Measurements from ENCODE around the gene TBC1D2. TPM values are rescaled to one million over a fixed set of nuclear protein-coding genes. Genes with fewer than 3 reads are reported as not detected.
A peak's percentile ranks its signal among the peaks of the same experiment; 100 is the strongest.

Gene TBC1D2, protein sequence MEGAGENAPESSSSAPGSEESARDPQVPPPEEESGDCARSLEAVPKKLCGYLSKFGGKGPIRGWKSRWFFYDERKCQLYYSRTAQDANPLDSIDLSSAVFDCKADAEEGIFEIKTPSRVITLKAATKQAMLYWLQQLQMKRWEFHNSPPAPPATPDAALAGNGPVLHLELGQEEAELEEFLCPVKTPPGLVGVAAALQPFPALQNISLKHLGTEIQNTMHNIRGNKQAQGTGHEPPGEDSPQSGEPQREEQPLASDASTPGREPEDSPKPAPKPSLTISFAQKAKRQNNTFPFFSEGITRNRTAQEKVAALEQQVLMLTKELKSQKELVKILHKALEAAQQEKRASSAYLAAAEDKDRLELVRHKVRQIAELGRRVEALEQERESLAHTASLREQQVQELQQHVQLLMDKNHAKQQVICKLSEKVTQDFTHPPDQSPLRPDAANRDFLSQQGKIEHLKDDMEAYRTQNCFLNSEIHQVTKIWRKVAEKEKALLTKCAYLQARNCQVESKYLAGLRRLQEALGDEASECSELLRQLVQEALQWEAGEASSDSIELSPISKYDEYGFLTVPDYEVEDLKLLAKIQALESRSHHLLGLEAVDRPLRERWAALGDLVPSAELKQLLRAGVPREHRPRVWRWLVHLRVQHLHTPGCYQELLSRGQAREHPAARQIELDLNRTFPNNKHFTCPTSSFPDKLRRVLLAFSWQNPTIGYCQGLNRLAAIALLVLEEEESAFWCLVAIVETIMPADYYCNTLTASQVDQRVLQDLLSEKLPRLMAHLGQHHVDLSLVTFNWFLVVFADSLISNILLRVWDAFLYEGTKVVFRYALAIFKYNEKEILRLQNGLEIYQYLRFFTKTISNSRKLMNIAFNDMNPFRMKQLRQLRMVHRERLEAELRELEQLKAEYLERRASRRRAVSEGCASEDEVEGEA
- 1 to 10 TPM; 2.5 to 3.5 (median 3.2) TPM for total RNA-seq
- 1.6 TPM for polyA plus RNA-seq
- long read RNA-seq, donor 1, partial matches to known transcripts, result 3 of 6 reads
- long read RNA-seq, donor 1, other reads (novel, unspliced or antisense), result 0 of 6 reads
- long read RNA-seq, donor 2, result 0 reads
- long read RNA-seq, donor 3, transcript TBC1D2-205 (13 exons, 3,349 nt), result major isoform, 7 of 16 reads
- long read RNA-seq, donor 3, partial matches to known transcripts, result 7 of 16 reads
- long read RNA-seq, donor 3, other reads (novel, unspliced or antisense), result 1 of 16 reads
- long read RNA-seq, donor 4, partial matches to known transcripts, result 1 of 2 reads
- long read RNA-seq, donor 4, other reads (novel, unspliced or antisense), result 1 of 2 reads

- Histone ChIP-seq H3K27me3 (ENCODE audit: control insufficient read depth, insufficient read depth) (no peaks in the 10 kb centered on the region), H3K27ac (ENCODE audit: low read length) (peak within 1 kb of the TSS; percentile 95), H3K4me1 (ENCODE audit: control insufficient read depth, insufficient read depth, low read length) (no peaks in the 10 kb centered on the region), H3K4me3 (ENCODE audit: low read length) (peak within 1 kb of the TSS; percentile 77), H3K9me3 (ENCODE audit: control insufficient read depth, low read length) (no peaks in the 10 kb centered on the region)
- peak; percentile 94 to 98 (median 98) for DNase-seq
- intact Hi-C loops (cut with DNase I), result loop anchor here in 3 of 4 donors (5.0 to 10.0 kb wide), 3 partner anchors 181 to 333 kb away; partner anchors contain the start of gene TRMO (in 2 of the 3)
- ATAC-seq, result peak; percentile 97 to 98
- under 1% methylated on average over 64 of the region's 64 CpGs for WGBS
Observed at GRCh38 chr9:98255578-98256296, at the start of gene TBC1D2. TBC1D2 (minus strand) TSS chr9:98255649; CDS start chr9:98255541, 108 bp downstream.

DNA sequence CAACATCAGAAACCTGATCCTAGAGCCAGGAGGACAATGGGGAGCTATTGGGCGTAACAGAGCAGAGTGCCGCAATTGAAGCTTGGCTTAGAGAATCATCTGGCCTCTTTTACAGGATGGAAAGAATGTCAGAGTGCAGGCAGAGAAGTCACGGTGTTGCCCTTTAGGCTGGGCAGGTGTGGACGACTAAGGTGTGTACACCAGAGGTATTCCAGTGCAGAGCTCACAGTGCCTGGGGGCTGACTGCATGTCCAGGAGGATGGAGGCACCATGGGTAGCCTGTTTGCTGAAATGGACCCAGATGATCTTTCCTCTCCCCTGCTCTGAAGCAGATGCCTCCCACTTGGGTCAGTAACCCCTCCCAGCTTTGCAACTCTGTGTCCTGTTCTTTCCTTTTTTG is 48.9 kb upstream of the TBC1D2 start:
- 93% methylated on average over 4 of the region's 4 CpGs for WGBS
- no peaks in the 10 kb centered on the region for H3K4me1 ChIP-seq (ENCODE audit: control insufficient read depth, insufficient read depth, low read length)
- H3K9me3 ChIP-seq (ENCODE audit: control insufficient read depth, low read length), result no peaks in the 10 kb centered on the region
- ATAC-seq, result no peak
- DNase-seq, result no peak
- H3K27ac ChIP-seq (ENCODE audit: low read length), result no peak overlapping the region
- no peak overlapping the region for H3K4me3 ChIP-seq (ENCODE audit: low read length)
- intact Hi-C loops (cut with DNase I), result no loop called here
- no peaks in the 10 kb centered on the region for H3K27me3 ChIP-seq (ENCODE audit: control insufficient read depth, insufficient read depth)

DNA sequence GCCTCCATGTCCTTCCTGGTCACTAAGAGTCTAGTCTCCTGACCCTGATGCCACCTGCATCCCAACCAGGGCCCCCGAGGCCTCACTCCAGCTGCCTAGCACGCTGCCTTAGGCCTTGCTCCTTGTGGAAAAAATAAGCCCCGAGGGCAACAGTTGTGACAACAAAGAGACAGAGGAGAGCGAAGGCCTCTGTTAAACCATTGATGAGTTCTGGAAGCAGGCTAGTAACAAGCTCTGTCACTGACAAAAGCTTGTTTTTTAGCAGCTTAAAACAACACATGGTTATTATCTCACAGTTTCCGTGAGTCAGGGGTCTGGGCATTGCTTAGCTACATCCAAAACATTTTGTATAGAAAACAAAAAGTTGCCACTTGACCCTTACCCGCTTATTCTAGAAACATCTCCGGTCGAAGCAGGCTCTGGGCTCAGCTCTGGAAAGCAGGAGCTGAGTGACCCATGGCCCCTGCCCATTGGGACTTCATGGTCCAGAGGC is 48.2 kb upstream of the TBC1D2 start:
- Histone ChIP-seq H3K4me1 (ENCODE audit: control insufficient read depth, insufficient read depth, low read length) (no peaks in the 10 kb centered on the region), H3K27me3 (ENCODE audit: control insufficient read depth, insufficient read depth) (no peaks in the 10 kb centered on the region), H3K9me3 (ENCODE audit: control insufficient read depth, low read length) (no peaks in the 10 kb centered on the region), H3K27ac (ENCODE audit: low read length) (no peak overlapping the region), H3K4me3 (ENCODE audit: low read length) (no peak overlapping the region)
- no peak for DNase-seq
- ATAC-seq, result peak in 1 of 2 donors; percentile 9
- intact Hi-C loops (cut with DNase I), result no loop called here
- 76% methylated on average over 8 of the region's 8 CpGs for WGBS

DNA sequence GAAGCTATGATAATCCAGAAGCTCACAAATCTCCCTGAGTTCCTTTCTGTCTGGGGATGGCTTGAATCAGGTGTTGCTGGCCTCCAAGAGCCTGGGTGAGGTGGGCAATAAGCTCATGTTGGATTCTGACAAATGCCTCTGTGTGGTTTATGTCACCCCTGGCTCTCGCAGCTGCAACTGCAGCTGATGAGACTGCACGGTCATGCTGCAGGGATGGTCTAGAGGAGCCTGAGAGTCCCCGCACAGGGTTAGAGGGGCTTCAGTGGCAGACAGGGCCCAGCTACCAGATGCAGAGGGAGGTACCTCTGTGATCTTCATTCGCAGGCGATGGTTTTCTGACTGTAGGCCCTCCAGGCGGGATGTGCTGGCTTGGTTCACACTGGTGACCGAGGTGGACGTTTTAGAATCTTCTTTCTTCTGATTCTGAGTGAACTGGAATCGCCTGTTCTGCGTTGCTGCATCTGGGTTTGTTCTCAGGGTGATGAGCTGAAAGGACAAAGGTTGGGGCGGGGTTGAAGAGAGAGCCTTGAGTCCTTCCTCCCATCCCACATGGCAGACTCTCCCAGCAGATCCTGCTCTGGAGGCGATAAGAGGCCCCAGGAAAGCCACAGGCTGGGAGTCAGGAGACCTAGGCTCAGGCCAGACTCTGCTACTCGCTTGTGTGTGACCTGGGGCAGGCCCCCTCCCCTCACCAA is 47.6 kb upstream of the TBC1D2 start:
- ATAC-seq (no peak), DNase-seq (no peak)
- H3K27me3 ChIP-seq (ENCODE audit: control insufficient read depth, insufficient read depth), result no peaks in the 10 kb centered on the region
- WGBS, result 91% methylated on average over 13 of the region's 13 CpGs
- H3K9me3 ChIP-seq (ENCODE audit: control insufficient read depth, low read length), result no peaks in the 10 kb centered on the region
- H3K27ac ChIP-seq (ENCODE audit: low read length), result no peak overlapping the region
- H3K4me1 ChIP-seq (ENCODE audit: control insufficient read depth, insufficient read depth, low read length), result no peaks in the 10 kb centered on the region
- no peak overlapping the region for H3K4me3 ChIP-seq (ENCODE audit: low read length)
- intact Hi-C loops (cut with DNase I), result no loop called here

DNA sequence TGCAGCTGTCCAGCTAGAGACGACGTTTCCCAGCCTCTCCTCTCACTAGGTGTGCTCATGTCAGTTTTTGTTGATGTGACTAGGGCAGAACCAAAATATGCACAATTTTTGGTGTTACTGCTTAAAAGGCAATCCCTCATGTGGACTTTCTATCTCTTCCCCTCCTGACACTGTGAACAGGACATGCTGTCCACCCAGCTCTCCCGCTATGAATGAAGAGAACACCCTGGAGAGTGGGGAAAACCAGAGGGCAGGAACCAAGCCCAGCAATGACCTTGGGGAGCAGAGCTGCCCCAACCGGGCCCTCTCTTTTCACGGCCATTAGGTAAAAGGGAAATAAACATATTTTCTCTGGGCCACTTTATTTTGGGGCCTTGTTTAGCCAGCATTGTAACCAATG is 46.7 kb upstream of the TBC1D2 start:
- no peaks in the 10 kb centered on the region for H3K9me3 ChIP-seq (ENCODE audit: control insufficient read depth, low read length)
- no peak overlapping the region for H3K4me3 ChIP-seq (ENCODE audit: low read length)
- no peaks in the 10 kb centered on the region for H3K27me3 ChIP-seq (ENCODE audit: control insufficient read depth, insufficient read depth)
- DNase-seq (no peak), ATAC-seq (no peak)
- H3K4me1 ChIP-seq (ENCODE audit: control insufficient read depth, insufficient read depth, low read length), result no peaks in the 10 kb centered on the region
- H3K27ac ChIP-seq (ENCODE audit: low read length), result no peak overlapping the region
- intact Hi-C loops (cut with DNase I), result no loop called here
- WGBS, result 51% methylated on average over 5 of the region's 5 CpGs

DNA sequence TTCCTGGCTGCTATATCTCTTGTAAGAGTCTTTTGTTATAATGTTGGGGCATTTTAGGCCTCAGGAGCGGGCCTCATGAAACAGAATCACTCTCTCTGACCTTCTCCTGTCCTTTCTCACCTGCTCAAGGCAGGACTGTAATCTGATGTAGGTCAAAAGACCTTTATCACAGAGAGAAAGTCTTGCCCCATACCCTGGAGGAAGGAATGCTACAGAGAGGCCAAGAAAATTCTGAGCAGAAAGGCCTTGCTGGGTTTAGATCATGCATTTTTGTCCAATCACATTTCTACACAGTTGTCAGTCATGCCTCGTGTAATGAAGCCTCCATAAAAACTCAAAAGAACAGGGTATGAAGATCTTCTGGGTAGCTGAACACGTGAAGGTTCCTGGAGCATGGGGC is 45.2 kb upstream of the TBC1D2 start:
- Histone ChIP-seq H3K4me1 (ENCODE audit: control insufficient read depth, insufficient read depth, low read length) (no peaks in the 10 kb centered on the region), H3K9me3 (ENCODE audit: control insufficient read depth, low read length) (no peaks in the 10 kb centered on the region), H3K27me3 (ENCODE audit: control insufficient read depth, insufficient read depth) (no peaks in the 10 kb centered on the region), H3K27ac (ENCODE audit: low read length) (no peak overlapping the region), H3K4me3 (ENCODE audit: low read length) (no peak overlapping the region)
- DNase-seq (no peak), ATAC-seq (no peak)
- intact Hi-C loops (cut with DNase I), result no loop called here
- WGBS, result 89% methylated on average over 3 of the region's 3 CpGs

DNA sequence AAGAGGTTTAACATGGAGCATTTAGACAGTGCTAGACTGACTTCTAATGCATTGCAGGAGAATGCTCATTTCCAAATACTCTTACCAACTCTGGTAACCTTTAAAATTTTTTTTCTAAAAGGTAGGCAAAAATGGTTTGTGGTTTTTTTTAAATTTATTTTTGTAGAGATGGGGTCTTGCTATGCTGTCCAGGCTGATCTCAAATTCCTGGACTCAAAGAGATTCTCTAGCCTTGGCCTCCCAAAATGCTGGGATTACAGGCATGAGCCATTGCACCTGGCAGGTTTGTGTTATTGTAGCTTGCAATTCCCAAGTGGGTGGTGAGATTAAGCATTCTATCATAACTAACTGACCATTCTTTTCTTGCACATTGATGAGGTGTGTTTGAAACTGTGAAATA is 43.0 kb upstream of the TBC1D2 start:
- Histone ChIP-seq H3K27ac (ENCODE audit: low read length) (no peak overlapping the region), H3K27me3 (ENCODE audit: control insufficient read depth, insufficient read depth) (no peaks in the 10 kb centered on the region), H3K4me3 (ENCODE audit: low read length) (no peak overlapping the region), H3K9me3 (ENCODE audit: control insufficient read depth, low read length) (no peaks in the 10 kb centered on the region), H3K4me1 (ENCODE audit: control insufficient read depth, insufficient read depth, low read length) (no peaks in the 10 kb centered on the region)
- ATAC-seq (no peak), DNase-seq (no peak)
- intact Hi-C loops (cut with DNase I), result no loop called here

DNA sequence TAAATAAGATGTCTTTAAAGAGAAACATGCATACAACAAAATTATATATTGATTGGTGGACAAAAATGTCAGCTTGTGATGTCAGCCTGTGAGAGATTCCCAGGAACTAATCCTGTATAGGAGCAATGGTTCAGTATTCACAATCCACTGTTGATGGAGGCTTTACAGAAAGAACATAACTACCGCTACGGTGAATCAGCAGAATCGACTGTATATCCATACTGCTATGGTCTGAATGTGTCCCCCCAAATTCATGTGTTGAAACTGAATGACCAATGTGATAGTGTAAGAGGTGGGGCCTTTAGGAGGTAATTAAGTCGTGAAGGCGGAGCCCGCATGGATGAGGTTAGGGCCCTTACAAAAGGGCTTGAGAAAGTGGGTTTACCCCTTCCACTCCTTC is 40.4 kb upstream of the TBC1D2 start:
- no peak overlapping the region for H3K4me3 ChIP-seq (ENCODE audit: low read length)
- intact Hi-C loops (cut with DNase I), result no loop called here
- 93% methylated on average over 6 of the region's 6 CpGs for WGBS
- H3K9me3 ChIP-seq (ENCODE audit: control insufficient read depth, low read length), result no peaks in the 10 kb centered on the region
- no peaks in the 10 kb centered on the region for H3K4me1 ChIP-seq (ENCODE audit: control insufficient read depth, insufficient read depth, low read length)
- no peak for DNase-seq
- no peak for ATAC-seq
- no peak overlapping the region for H3K27ac ChIP-seq (ENCODE audit: low read length)
- H3K27me3 ChIP-seq (ENCODE audit: control insufficient read depth, insufficient read depth), result no peaks in the 10 kb centered on the region

- H3K27ac ChIP-seq (ENCODE audit: low read length), result no peak overlapping the region
- WGBS, result 61% methylated on average over 5 of the region's 5 CpGs
- intact Hi-C loops (cut with DNase I), result no loop called here
- no peak for DNase-seq
- no peaks in the 10 kb centered on the region for H3K27me3 ChIP-seq (ENCODE audit: control insufficient read depth, insufficient read depth)
- H3K4me1 ChIP-seq (ENCODE audit: control insufficient read depth, insufficient read depth, low read length), result no peaks in the 10 kb centered on the region
- H3K4me3 ChIP-seq (ENCODE audit: low read length), result no peak overlapping the region
- H3K9me3 ChIP-seq (ENCODE audit: control insufficient read depth, low read length), result no peaks in the 10 kb centered on the region
- no peak for ATAC-seq
Observed at GRCh38 chr9:98291820-98292219, 36.4 kb upstream of the TBC1D2 start.

DNA sequence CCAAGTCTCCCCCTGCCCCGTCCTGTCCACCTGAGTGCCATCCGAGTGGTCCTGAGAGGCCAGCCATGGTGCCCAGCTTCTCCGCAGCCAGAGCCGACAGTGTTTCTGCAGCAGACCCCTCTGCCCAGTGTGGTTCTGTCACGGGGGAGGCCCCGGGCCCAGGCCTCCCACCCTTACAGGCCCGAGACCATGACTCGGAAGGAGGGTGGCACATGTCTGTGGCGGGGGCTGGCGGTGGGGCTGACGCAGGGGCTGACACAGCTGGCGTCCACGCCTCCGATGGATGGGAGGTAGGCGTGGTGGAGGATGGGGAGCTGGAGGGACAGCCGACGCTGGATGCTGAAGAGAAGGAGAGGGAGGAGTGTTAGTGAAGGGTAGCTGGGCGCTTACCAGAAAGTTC is 35.0 kb upstream of the TBC1D2 start:
- 85% methylated on average over 18 of the region's 18 CpGs for WGBS
- Histone ChIP-seq H3K27me3 (ENCODE audit: control insufficient read depth, insufficient read depth) (no peaks in the 10 kb centered on the region), H3K4me1 (ENCODE audit: control insufficient read depth, insufficient read depth, low read length) (no peaks in the 10 kb centered on the region), H3K4me3 (ENCODE audit: low read length) (no peak overlapping the region), H3K27ac (ENCODE audit: low read length) (no peak overlapping the region), H3K9me3 (ENCODE audit: control insufficient read depth, low read length) (no peaks in the 10 kb centered on the region)
- no peak for DNase-seq
- intact Hi-C loops (cut with DNase I), result no loop called here
- ATAC-seq, result no peak

All from right cardiac atrium (tissue), 5 donors.